ENCODE measurements around the gene FAM24B.

DNA sequence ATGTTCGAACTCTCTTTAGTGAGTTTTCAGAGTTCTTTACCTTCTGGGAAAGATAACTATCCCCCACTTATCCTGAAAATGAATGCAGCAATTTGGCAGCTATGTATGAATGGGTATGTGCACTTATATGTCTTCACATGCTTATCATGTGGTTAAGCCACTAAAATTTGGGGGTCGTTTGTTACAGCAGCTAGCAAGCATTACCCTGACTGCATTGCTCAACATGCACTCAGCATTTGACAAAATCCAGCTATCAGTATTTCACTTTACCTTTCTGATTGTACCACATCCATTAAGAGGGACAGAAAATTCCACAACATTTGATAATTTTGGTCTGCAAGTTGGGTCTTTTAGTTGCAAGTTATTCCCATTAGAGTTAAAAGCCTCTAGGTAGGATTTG lies 43.5 kb downstream of the FAM24B start:
- TF ChIP-seq, protein P1, sequence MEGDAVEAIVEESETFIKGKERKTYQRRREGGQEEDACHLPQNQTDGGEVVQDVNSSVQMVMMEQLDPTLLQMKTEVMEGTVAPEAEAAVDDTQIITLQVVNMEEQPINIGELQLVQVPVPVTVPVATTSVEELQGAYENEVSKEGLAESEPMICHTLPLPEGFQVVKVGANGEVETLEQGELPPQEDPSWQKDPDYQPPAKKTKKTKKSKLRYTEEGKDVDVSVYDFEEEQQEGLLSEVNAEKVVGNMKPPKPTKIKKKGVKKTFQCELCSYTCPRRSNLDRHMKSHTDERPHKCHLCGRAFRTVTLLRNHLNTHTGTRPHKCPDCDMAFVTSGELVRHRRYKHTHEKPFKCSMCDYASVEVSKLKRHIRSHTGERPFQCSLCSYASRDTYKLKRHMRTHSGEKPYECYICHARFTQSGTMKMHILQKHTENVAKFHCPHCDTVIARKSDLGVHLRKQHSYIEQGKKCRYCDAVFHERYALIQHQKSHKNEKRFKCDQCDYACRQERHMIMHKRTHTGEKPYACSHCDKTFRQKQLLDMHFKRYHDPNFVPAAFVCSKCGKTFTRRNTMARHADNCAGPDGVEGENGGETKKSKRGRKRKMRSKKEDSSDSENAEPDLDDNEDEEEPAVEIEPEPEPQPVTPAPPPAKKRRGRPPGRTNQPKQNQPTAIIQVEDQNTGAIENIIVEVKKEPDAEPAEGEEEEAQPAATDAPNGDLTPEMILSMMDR (IDR thresholded peaks at IDR 0.05): no peak
- no peak for TF ChIP-seq POLR2A (IDR thresholded peaks at IDR 0.05)

Data from esophagus squamous epithelium (tissue), 4 donors.